Lower leg skin (tissue), 4 donors: ENCODE results near the gene CAPN15. TPM values are rescaled to one million over a fixed set of nuclear protein-coding genes. Genes with fewer than 3 reads are reported as not detected.

Experiments
- DNase-seq, 2 donors: peaks; one replicate each; pipeline ENCODE4 v3.0.0-alpha.2; 2019; ENCODE audit warnings: low spot score in 2 of 2
- H3K4me3 ChIP-seq: fragments of 200-600 bp; sonication (generic); 2 replicates; pipeline ENCODE4 v1.5.1; 2017; ENCODE audit warnings: mild to moderate bottlenecking, low read depth; ENCODE audit not compliant: poor library complexity, severe bottlenecking
- POLR2A ChIP-seq, 2 donors: fragments of 450-650 bp; IDR thresholded peaks; one replicate each; pipeline ENCODE4 v1.6.1; 2016 to 2017; ENCODE audit warnings: antibody characterized with exemption in 2 of 2, mild to moderate bottlenecking in 1 of 2, moderate library complexity in 1 of 2
- WGBS, 2 donors: methylation state at CpG; one replicate each; pipeline ENCODE4 v1.1.5; 2018; 5-methylcytosine and 5-hydroxymethylcytosine counted together
- intact Hi-C: fragments of 100-400 bp; cut with DNase I; formaldehyde crosslinking; loops from one replicate; pipeline ENCODE4 v1.15.0; 2023; ENCODE audit warnings: low total_unique reads
- total RNA-seq, 4 donors: library from RNA; depleted of rRNA; stranded (reverse); fragments of >200 nt; gene quantifications; one replicate each; pipeline ENCODE4 v1.1.0, GENCODE V29; 2016
- TF ChIP-seq, protein P1 (sequence below), 3 donors: fragments of 450-650 bp; IDR thresholded peaks; one replicate each; pipeline ENCODE4 v1.5.1; 2016; ENCODE audit warnings: antibody characterized with exemption in 3 of 3, mild to moderate bottlenecking in 3 of 3, moderate library complexity in 2 of 3

Gene CAPN15
- total RNA-seq, 4 donors from 2014 or later = 80.8 to 95.5 (median 84.6) TPM

DNA sequence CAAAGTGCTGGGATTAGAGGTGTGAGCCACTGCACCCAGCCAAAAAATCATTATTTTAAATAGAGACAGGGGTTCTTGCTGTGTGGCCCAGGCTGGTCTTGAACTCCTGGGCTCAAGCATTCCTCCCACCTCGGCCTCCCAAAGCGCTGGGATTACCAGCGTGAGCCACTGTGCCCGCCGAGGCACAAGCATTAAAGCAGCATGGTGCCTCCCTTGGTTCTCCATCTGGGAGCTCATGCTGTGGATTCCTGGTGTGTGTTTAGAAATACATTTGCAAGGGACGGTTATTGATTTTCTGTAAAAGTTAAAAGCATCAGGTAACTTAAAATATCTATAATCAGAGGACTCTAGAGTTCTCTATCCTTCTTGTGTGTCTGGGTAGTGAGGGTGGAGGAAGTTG lies 14.7 kb upstream of the CAPN15 start:
- intact Hi-C loops = no loop called here
- DNase-seq = no peak
- TF ChIP-seq POLR2A (IDR thresholded peaks at IDR 0.05) = no peak
- TF ChIP-seq, protein P1, sequence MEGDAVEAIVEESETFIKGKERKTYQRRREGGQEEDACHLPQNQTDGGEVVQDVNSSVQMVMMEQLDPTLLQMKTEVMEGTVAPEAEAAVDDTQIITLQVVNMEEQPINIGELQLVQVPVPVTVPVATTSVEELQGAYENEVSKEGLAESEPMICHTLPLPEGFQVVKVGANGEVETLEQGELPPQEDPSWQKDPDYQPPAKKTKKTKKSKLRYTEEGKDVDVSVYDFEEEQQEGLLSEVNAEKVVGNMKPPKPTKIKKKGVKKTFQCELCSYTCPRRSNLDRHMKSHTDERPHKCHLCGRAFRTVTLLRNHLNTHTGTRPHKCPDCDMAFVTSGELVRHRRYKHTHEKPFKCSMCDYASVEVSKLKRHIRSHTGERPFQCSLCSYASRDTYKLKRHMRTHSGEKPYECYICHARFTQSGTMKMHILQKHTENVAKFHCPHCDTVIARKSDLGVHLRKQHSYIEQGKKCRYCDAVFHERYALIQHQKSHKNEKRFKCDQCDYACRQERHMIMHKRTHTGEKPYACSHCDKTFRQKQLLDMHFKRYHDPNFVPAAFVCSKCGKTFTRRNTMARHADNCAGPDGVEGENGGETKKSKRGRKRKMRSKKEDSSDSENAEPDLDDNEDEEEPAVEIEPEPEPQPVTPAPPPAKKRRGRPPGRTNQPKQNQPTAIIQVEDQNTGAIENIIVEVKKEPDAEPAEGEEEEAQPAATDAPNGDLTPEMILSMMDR (IDR thresholded peaks at IDR 0.05) = no peak
- 86 to 87% methylated on average over 6 of the region's 6 CpGs for WGBS, 2 donors
- H3K4me3 ChIP-seq = no peak overlapping the region

DNA sequence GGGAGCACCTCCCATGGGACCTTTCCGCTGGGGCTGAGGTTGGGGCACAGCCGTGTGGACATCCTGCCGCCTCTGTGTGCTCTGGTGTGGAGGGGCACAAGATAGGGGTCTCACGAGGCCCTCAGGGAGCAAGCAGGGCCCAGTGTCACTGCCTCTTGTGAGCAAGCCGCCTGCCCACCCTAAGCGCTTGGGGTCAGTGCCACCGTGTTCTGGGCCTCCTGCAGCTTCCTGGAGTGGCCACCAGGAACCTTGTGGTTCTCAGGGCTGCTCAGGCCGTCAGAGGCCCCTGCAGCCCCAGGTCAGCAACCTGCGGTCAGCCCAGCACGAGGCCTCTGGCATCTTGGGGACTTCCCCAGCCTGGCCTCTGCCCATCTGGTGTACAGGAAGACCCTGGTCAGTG lies 13.6 kb upstream of the CAPN15 start:
- intact Hi-C loops = no loop called here
- H3K4me3 ChIP-seq = no peak overlapping the region
- TF ChIP-seq, protein P1 (IDR thresholded peaks at IDR 0.05) = no peak
- no peak for TF ChIP-seq POLR2A (IDR thresholded peaks at IDR 0.05)
- no peak for DNase-seq
- WGBS, 2 donors = 84 to 90% methylated on average over 8 to 10 of the region's 10 CpGs

DNA sequence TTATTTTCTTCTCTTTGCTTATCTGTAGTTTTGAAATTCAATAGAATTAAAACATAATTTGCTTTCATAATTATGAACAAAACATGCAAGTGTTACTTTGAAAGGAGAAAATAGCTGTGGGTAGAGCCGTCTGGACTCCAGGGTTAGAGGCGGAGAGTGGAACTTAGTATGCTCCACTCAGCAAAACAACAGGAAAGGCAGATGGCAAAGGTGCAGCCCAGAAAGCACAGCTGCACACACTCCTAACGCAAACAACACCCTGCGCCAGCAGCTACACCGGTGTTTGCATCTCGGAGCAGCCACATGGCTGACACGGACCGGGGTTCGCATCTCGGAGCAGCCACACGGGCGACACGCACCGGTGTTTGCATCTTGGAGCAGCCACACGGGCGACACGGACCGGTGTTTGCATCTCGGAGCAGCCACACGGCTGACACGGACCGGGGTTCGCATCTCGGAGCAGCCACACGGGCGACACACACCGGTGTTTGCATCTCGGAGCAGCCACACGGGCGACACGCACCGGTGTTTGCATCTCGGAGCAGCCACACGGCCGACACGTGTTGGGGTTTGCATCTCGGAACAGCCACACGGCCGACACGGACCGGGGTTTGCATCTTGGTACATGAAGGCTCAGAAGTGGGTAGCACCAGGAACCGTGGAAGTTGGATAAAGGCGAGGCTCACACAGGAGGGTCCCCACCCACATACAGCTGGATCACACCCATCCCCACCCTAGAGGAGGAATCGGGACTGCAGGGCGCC lies 12.2 kb upstream of the CAPN15 start:
- no peak for DNase-seq
- TF ChIP-seq, protein P1 (IDR thresholded peaks at IDR 0.05) = no peak
- TF ChIP-seq POLR2A (IDR thresholded peaks at IDR 0.05) = no peak
- intact Hi-C loops = no loop called here
- no peak overlapping the region for H3K4me3 ChIP-seq
- WGBS, 2 donors = 89 to 91% methylated on average over 45 of the region's 45 CpGs

DNA sequence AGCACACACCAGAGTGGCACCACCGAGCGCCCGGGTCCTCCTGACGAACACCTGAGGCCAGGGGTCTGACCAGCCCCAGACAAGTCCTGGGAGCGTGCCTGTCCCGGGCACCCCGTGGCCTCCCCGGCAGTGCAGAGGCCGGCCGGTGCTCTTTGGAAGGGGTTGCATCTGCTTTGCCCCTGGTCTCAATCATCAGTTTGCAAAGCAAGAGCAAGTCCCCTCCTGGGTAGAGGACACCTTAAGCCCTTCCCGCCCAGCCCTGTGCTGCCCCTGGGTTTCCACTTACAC lies 11.6 kb upstream of the CAPN15 start:
- 91% methylated on average over 10 to 11 of the region's 11 CpGs for WGBS, 2 donors
- intact Hi-C loops = no loop called here
- TF ChIP-seq POLR2A (IDR thresholded peaks at IDR 0.05) = no peak
- TF ChIP-seq, protein P1 (IDR thresholded peaks at IDR 0.05) = no peak
- no peak overlapping the region for H3K4me3 ChIP-seq
- DNase-seq = no peak

DNA sequence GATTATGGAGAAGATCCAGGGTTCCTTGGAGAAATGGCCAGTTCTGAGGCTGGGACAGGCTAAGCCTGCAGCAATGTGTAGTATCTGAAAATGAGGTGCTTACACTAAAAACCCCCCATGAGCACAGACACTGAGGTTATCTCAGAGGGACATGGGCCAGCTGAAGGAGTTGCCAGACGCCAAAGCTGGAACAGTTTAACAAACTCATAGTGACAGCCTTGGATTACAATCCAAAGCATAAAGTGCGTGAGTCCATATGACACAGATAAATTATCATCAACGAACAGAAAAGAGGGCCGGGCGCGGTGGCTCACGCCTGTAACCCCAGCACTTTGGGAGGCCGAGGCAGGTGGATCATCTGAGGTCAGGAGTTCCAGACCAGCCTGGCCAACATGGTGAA lies 11.2 kb upstream of the CAPN15 start:
- no peak overlapping the region for H3K4me3 ChIP-seq
- intact Hi-C loops = no loop called here
- TF ChIP-seq, protein P1 (IDR thresholded peaks at IDR 0.05) = no peak
- TF ChIP-seq POLR2A (IDR thresholded peaks at IDR 0.05) = no peak
- no peak for DNase-seq
- WGBS, 2 donors = 94 to 95% methylated on average over 8 of the region's 8 CpGs

DNA sequence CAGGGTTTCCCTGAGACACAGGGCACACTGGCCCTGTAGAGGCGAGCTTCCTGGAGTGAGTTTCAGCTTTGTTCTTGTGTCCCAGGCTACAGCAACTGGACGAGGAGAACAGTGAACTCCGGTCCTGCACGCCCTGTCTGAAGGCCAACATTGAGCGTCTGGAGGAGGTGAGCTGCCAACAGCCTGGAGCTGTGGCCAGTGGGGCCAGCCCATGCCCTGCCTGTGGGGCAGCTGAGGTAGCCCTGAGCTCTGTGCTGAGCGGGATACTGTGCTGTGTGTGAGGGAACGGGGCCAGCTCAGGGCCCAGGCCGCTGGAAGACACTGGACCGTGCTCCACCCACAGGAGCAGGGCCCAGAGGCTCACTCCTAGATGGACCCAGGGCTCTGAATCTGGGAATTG lies 8.7 kb upstream of the CAPN15 start:
- TF ChIP-seq, protein P1 (IDR thresholded peaks at IDR 0.05) = no peak
- no peak for TF ChIP-seq POLR2A (IDR thresholded peaks at IDR 0.05)
- 80 to 81% methylated on average over 9 of the region's 9 CpGs for WGBS, 2 donors
- intact Hi-C loops = no loop called here
- no peak for DNase-seq
- H3K4me3 ChIP-seq = no peak overlapping the region
